ENCODE results near the gene GCKR.

The GCKR gene

DNA sequence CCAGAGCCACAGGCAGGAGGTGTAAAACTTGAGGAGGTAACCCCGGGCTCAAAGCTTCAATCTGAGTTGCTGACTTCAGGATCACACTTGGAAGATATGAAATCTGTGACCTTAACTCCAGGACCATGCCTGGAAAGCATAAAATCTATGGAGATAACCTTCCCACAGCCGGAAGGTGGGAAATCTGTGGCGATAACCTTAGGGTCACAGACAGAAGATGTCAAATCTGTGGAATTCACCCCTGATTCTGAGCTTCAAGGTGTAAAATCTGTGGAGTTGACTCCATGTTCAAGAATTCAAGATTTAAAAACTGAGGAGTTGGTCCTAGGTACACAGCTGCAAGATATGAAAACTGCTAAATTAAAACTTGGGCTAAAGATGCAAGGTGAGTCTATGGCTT lies 74.6 kb downstream of the GCKR start:
- no peak for DNase-seq (ENCODE audit: low read depth in 1 of 2, low spot score in 1 of 2)

DNA sequence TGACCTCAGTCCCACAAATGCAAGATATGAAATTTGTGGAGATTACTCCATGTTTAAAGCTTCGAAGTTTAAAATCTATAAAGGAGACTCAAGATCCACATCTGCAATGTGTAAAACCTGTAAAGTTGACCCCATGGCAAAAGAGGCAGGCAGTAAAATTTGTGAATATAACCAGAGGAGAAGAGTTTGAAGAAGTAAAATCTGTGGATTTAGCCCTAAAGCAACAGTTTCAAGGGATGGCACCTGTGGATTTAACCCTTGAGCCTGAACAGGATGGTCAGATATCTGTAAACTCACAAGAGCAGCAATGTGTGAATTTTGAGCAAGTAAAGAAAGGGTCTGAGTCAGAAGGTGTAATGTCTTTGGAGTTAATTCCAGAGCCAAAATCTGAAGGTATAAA lies 75.0 kb downstream of the GCKR start:
- DNase-seq (ENCODE audit: low read depth in 1 of 2, low spot score in 1 of 2), result no peak

DNA sequence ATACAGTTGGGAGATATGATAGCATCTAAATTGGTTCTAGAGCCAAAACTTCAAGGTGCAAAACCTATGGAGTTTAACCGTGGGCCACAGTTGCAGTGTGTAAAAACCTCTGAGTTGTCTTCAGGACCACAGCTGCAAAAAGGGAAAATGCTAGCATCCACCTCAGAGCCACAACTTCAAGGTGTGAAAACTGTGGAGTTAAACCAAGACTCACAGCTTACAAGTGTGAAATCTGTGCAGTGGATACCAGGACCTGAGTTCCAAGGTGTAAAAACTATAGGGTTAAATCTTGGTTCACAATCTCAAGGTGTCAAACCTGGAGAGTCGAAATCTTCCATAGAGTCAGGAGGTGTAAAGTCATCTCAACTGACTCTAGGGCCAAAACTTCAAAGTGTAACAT lies 75.8 kb downstream of the GCKR start:
- DNase-seq (ENCODE audit: low read depth in 1 of 2, low spot score in 1 of 2), result no peak

DNA sequence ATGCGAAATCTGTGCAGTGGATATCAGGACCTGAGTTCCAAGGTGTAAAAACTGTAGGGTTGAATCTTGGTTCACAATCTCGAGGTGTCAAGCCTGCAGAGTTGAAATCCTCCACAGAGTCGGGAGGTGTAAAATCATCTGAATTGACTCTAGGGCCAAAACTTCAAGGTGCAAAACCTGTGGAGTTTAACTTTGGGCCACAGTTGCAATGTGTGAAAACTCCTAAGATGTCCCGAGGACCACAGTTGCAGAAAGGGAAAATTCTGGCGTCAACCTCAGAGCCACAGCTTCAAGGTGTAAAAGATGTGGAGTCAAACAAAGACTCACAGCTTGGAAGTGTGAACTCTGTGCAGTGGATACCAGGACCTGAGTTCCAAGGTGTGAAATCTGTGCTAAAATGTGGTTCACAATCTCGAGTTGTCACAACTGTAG lies 76.4 kb downstream of the GCKR start:
- no peak for DNase-seq (ENCODE audit: low read depth in 1 of 2, low spot score in 1 of 2)

Data from stimulated activated CD4-positive, alpha-beta T cell treated with anti-CD3 and anti-CD28 coated beads, Interleukin-15, amount 100 ng/mL, for 1 hour (primary cell).